ENCODE data around the gene RMDN3. TPM values are rescaled to one million over a fixed set of nuclear protein-coding genes. Genes with fewer than 3 reads are reported as not detected.

Gene RMDN3
- total and polyA plus RNA-seq, 4 donors, result 21.1 to 29.2 (median 28.2) TPM

DNA sequence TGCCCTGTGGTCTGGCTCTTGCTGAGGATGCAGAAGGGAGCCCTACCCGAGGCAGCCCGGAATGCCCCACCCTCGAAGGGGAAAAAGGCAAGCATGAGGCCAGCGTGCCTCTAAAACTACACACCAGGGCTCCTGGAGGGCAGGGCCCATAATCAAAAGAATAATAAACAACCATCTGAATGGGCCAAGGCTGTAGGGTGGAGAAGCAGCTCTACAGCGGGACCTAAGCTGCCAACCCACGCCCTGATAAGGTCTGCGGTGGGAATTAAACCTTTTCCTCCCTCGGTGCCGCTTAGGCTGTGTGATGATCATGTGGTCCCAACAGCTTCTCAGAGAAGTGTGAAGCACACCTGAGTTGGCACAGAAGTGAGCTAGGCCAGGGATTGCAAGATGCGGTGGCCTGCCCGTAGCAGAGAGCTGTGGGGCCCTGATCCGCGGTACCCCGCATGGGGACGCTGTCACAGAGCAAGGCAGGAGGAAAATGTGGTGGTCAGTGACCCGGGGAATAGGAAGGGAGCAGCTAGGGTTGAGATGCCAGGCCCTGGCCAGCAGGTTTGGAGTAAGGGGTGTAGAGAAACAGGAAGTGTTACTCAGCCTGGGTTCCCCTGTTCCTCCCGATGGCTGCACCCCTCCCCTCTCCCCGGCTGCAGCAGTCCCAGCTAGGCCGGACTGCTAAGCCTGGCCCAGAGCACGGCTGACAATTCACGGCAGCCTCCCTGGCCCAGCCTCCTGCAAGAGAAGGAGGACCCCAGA lies 13.6 kb upstream of the RMDN3 start:
- H3K4me1 ChIP-seq (ENCODE audit: control insufficient read depth in 1 of 2, insufficient read depth in 2 of 2, low read length in 2 of 2), result no peaks in the 10 kb centered on the region
- no peaks in the 10 kb centered on the region for H3K27me3 ChIP-seq (ENCODE audit: control insufficient read depth in 1 of 2, insufficient read depth in 2 of 2, low read length in 1 of 2)
- no peak overlapping the region for H3K27ac ChIP-seq (ENCODE audit: low read depth in 1 of 2, low read length in 2 of 2)
- no peaks in the 10 kb centered on the region for H3K9me3 ChIP-seq (ENCODE audit: control insufficient read depth, low read length)
- intact Hi-C loops (cut with DNase I), result loop anchor here (10.0 kb wide), 2 partner anchors 126 to 174 kb away; partner anchors contain the start of genes KNL1 (in 1 of the 2) and VPS18 (in 1 of the 2)
- DNase-seq (no peak), ATAC-seq (ENCODE audit: low FRiP score) (no peak)
- 80 to 83% methylated on average over 20 to 21 of the region's 21 CpGs for WGBS, 2 donors
- H3K36me3 ChIP-seq (ENCODE audit: control insufficient read depth in 1 of 2, insufficient read depth in 2 of 2, low read length in 1 of 2), result no peaks in the 10 kb centered on the region
- H3K4me3 ChIP-seq (ENCODE audit: low read length in 2 of 2), result no peak overlapping the region

DNA sequence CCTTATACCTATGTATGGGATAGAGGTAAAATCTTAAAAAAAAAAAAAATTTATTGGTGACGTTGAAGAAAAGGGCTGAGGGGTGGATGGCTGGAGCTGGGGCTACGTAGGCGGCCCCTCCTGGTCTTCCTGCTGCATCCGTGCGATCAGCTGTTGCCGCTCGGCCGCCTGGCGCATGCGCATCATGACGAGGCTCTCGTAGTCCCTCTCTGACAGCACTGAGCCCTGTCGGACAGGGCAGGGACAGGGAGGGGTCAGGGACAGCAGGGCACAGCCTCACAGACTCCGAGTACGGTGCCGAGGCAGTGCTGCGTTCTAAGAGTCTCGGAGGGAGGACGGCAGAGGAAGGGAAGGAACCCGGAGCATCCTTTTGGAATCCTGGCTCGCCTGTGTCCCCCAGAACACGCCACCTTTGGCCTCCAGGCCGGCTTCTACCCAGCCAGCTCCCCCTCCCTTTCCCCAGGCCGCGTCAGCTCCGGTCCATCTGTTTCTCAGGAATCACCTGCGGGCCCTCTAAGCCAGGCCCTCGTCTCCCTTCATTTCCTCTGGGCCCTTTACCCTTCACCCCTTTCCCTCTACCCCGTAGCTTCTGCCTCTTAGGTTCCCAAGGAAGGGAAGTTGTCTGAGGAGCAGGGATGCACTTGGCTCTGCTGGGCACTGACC lies 12.9 kb upstream of the RMDN3 start:
- no peaks in the 10 kb centered on the region for H3K27me3 ChIP-seq (ENCODE audit: control insufficient read depth in 1 of 2, insufficient read depth in 2 of 2, low read length in 1 of 2)
- ATAC-seq (ENCODE audit: low FRiP score), result no peak
- no peak overlapping the region for H3K27ac ChIP-seq (ENCODE audit: low read depth in 1 of 2, low read length in 2 of 2)
- H3K9me3 ChIP-seq (ENCODE audit: control insufficient read depth, low read length), result no peaks in the 10 kb centered on the region
- no peak overlapping the region for H3K4me3 ChIP-seq (ENCODE audit: low read length in 2 of 2)
- WGBS, 2 donors, result 90 to 93% methylated on average over 26 to 29 of the region's 29 CpGs
- no peaks in the 10 kb centered on the region for H3K36me3 ChIP-seq (ENCODE audit: control insufficient read depth in 1 of 2, insufficient read depth in 2 of 2, low read length in 1 of 2)
- intact Hi-C loops (cut with DNase I), result loop anchor here (10.0 kb wide), 2 partner anchors 127 to 173 kb away; partner anchors contain the start of genes KNL1 (in 1 of the 2) and VPS18 (in 1 of the 2)
- H3K4me1 ChIP-seq (ENCODE audit: control insufficient read depth in 1 of 2, insufficient read depth in 2 of 2, low read length in 2 of 2), result no peaks in the 10 kb centered on the region
- DNase-seq, result no peak

DNA sequence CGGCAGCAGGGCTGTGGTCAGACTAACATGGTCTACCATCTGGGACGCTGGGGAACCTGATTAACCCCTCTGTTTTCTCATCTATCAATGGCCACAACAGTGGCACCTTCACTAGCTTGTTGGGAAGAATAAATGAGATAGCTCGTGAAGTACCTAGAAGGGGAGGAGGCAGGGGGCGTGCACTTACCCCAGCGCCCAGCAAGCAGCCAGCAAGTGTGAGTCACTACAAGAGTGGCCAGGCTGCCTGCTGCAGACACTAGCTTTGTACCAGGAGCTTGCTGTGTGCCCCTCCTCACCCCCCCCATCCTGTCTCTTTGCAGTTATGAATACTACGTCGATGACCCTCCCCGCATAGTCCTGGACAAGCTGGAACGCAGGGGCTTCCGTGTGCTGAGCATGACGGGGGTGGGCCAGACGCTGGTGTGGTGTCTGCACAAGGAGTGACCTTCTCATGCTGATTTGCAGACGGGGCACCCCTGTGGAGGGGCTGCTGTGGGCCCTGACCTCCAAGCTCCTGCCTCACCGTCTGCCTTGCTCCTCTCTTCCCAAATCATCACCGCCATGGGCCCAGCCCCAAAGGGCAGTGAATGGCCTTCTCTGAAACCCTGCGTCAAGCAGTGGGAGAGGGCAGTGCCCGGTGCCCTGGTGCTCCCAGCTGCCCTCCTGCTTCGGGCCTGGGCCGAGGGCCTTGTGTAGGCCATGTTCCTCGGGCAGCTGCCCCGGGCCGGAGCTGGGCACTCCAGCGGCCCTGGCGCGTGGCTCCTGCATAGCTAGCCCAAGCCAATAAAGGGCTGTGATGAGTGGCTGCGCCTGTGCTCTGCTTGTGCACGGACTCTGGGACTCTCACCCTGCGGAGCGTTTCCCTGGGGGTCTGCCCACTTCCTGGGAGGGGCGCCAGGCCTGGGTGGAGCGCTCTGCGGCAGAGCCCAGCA lies 12.1 kb upstream of the RMDN3 start:
- Histone ChIP-seq H3K4me1 (ENCODE audit: control insufficient read depth in 1 of 2, insufficient read depth in 2 of 2, low read length in 2 of 2) (no peaks in the 10 kb centered on the region), H3K36me3 (ENCODE audit: control insufficient read depth in 1 of 2, insufficient read depth in 2 of 2, low read length in 1 of 2) (no peaks in the 10 kb centered on the region), H3K27ac (ENCODE audit: low read depth in 1 of 2, low read length in 2 of 2) (no peak overlapping the region), H3K4me3 (ENCODE audit: low read length in 2 of 2) (no peak overlapping the region), H3K9me3 (ENCODE audit: control insufficient read depth, low read length) (no peaks in the 10 kb centered on the region), H3K27me3 (ENCODE audit: control insufficient read depth in 1 of 2, insufficient read depth in 2 of 2, low read length in 1 of 2) (no peaks in the 10 kb centered on the region)
- no peak for ATAC-seq (ENCODE audit: low FRiP score)
- intact Hi-C loops (cut with DNase I), result loop anchor here (10.0 kb wide), 2 partner anchors 128 to 172 kb away; partner anchors contain the start of genes KNL1 (in 1 of the 2) and VPS18 (in 1 of the 2)
- 86 to 88% methylated on average over 32 of the region's 32 CpGs for WGBS, 2 donors
- no peak for DNase-seq

DNA sequence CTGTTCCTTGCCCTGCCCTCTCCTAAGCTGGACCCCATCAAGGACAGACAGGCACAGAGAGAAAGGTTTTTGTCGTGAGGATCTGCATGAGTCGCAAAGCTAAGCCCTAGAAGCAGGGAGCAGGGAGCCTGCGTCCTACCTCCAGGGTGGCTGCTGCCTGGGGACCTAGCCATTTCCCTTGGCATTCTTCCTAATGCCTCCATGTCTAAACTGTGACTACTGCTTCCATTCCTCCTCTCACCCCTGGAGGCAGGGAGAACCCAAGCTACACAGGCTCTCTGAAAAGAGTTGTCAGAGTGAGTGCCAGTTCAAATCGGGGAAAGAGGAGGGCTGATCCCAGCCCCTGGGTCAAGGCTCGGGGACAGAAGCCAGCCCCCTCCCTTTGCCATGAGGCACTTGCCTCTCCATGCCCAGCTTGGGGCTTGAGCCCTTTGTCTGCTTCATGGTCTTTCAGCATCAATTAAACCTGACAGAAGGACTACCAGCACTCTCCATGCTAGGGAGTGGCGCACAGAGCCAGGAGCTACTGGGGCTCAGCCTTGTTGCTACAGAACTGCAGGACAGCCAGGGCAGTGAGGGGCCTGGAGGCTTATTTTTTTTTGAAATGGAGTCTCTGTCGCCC lies 11.3 kb upstream of the RMDN3 start:
- Histone ChIP-seq H3K4me1 (ENCODE audit: control insufficient read depth in 1 of 2, insufficient read depth in 2 of 2, low read length in 2 of 2) (no peaks in the 10 kb centered on the region), H3K9me3 (ENCODE audit: control insufficient read depth, low read length) (no peaks in the 10 kb centered on the region), H3K27me3 (ENCODE audit: control insufficient read depth in 1 of 2, insufficient read depth in 2 of 2, low read length in 1 of 2) (no peaks in the 10 kb centered on the region), H3K27ac (ENCODE audit: low read depth in 1 of 2, low read length in 2 of 2) (peak overlapping the region in 1 of 2 donors; percentile 28), H3K4me3 (ENCODE audit: low read length in 2 of 2) (no peak overlapping the region), H3K36me3 (ENCODE audit: control insufficient read depth in 1 of 2, insufficient read depth in 2 of 2, low read length in 1 of 2) (no peaks in the 10 kb centered on the region)
- ATAC-seq (ENCODE audit: low FRiP score) (no peak), DNase-seq (no peak)
- intact Hi-C loops (cut with DNase I), result loop anchor here (10.0 kb wide), 2 partner anchors 128 to 172 kb away; partner anchors contain the start of genes KNL1 (in 1 of the 2) and VPS18 (in 1 of the 2)
- 42 to 46% methylated on average over 6 to 7 of the region's 7 CpGs for WGBS, 2 donors

DNA sequence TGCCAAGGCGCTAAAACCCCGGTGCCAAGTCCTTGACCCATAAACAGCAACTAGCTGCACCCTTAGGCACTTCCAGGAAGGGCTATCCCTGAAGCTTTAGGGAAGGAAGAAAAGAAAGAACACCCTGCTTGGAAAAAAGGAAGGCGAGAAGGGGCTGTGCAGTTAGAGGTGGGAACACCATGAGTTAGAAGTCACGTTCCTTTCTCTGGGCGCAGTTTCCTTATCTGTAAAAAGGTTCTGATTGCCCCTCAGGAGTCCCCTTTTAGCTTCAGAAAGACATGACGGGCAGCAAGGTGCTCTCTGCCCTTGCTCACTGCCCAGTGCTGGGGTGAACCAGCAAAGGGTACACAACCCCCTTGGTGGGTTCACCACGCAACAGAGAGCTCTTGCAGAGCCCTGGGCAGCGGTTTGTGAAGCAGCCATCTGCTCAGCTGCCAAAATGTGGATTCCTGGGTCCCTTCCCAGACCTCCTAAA lies 9.6 kb upstream of the RMDN3 start:
- Histone ChIP-seq H3K27me3 (ENCODE audit: control insufficient read depth in 1 of 2, insufficient read depth in 2 of 2, low read length in 1 of 2) (no peaks in the 10 kb centered on the region), H3K4me3 (ENCODE audit: low read length in 2 of 2) (peak overlapping the region; percentile 7 to 57), H3K27ac (ENCODE audit: low read depth in 1 of 2, low read length in 2 of 2) (peak overlapping the region in 1 of 2 donors; percentile 74), H3K36me3 (ENCODE audit: control insufficient read depth in 1 of 2, insufficient read depth in 2 of 2, low read length in 1 of 2) (no peaks in the 10 kb centered on the region), H3K9me3 (ENCODE audit: control insufficient read depth, low read length) (no peaks in the 10 kb centered on the region), H3K4me1 (ENCODE audit: control insufficient read depth in 1 of 2, insufficient read depth in 2 of 2, low read length in 2 of 2) (no peaks in the 10 kb centered on the region)
- ATAC-seq (ENCODE audit: low FRiP score), result peak; percentile 2
- WGBS, 2 donors, result 8 to 9% methylated on average over 8 of the region's 8 CpGs
- intact Hi-C loops (cut with DNase I), result loop anchor here (5.0 to 10.0 kb wide), 3 partner anchors 43 to 170 kb away; partner anchors contain the start of genes DNAJC17 (in 2 of the 2), ZFYVE19 (in 2 of the 2), KNL1 (in 1 of the 2) and VPS18 (in 1 of the 2)
- no peak for DNase-seq

DNA sequence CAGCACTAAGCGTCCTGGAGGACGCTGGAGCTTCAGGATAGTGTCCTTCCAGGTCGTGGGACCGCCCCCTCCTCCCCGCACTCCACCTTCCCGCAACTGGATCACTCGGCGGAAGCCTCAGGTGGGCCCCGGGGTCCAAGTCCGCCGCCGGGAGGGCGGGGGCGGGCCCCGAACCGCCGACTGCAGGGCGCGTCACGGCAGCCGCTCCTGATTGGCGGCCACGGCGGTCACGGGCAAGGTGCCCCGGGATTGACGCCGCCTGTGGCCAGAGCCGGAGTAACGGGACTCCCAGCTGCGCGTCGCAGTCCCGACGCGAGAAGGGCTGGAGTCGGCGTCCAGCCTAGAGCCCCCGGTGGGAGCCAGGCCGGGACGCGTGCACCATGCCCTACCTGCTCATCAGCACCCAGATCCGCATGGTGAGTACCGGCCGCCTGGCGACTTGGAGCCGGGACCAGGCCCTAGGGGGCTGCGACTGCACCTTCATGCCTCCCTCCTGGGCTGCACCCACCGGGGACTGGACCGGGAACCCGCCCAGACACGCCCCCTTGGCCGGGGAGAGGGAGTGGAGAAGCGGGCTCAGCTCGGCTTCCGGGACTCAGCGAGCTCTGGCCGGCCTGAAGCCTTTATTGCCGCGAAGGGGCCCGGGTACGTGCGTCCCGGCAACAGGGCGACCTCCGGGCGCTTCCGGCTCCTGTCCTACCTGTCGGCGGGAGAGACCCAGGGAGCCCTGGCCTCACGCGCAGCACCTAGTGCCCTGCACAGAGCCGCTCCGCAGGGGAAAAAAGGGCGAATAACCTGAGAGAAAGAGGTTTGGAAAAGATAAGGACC lies 9.0 kb upstream of the RMDN3 start, which contains the start of gene GCHFR:
Gene GCHFR (plus strand): TSS at position 268 of the 828 bp plus-strand sequence. CDS start 113 bp downstream, at position 381.
- 1% methylated on average over 74 to 75 of the region's 75 CpGs for WGBS, 2 donors

More for the DNA sequence above, 9.0 kb upstream of the RMDN3 start, which contains the start of gene GCHFR:
- Histone ChIP-seq H3K27me3 (ENCODE audit: control insufficient read depth in 1 of 2, insufficient read depth in 2 of 2, low read length in 1 of 2) (no peaks in the 10 kb centered on the region), H3K36me3 (ENCODE audit: control insufficient read depth in 1 of 2, insufficient read depth in 2 of 2, low read length in 1 of 2) (no peaks in the 10 kb centered on the region), H3K4me1 (ENCODE audit: control insufficient read depth in 1 of 2, insufficient read depth in 2 of 2, low read length in 2 of 2) (no peaks in the 10 kb centered on the region), H3K27ac (ENCODE audit: low read depth in 1 of 2, low read length in 2 of 2) (peak within 1 kb of the TSS in 1 of 2 donors; percentile 74), H3K9me3 (ENCODE audit: control insufficient read depth, low read length) (no peaks in the 10 kb centered on the region), H3K4me3 (ENCODE audit: low read length in 2 of 2) (peak within 1 kb of the TSS; percentile 7 to 57)
- DNase-seq, result peak; percentile 87 to 93
- peak; percentile 85 for ATAC-seq (ENCODE audit: low FRiP score)
- intact Hi-C loops (cut with DNase I), result loop anchor here (5.0 to 10.0 kb wide), 3 partner anchors 43 to 169 kb away; partner anchors contain the start of genes DNAJC17 (in 2 of the 2), ZFYVE19 (in 2 of the 2), KNL1 (in 1 of the 2) and VPS18 (in 1 of the 2)

Data from aorta (tissue), 5 donors.